ENCODE measurements around the gene STOML1. TPM values are rescaled to one million over a fixed set of nuclear protein-coding genes. Genes with fewer than 3 reads are reported as not detected.

Gene STOML1
- polyA plus RNA-seq, 6 donors from 2014 or later: 8.6 to 18.4 (median 9.9) TPM

DNA sequence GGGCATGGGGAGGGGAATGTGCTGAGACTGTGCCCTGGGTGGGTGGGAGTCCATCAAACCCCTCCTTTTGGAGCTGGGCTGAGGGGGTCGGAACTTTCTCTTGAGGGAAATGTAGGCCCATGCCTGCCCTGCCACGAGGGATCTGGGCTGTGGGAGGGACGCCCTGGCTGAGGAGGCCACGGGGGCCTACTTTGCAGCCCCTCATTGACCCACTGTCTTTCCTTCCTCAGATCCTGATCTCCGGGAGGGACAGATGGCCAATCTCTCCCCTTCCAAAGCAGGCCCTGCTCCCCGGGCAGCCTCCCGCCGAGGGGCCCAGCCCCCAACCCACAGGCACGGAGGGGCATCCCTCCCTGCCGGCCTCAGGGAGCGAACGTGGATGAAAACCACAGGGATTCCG lies 40.5 kb downstream of the STOML1 start:
- Mint-ChIP-seq H3K27me3 (peaks cover 0 to 31% (median 9%) of the 10 kb centered on the region in 3 donors), H3K4me1 (peaks cover 8 to 10% (median 10%) of the 10 kb centered on the region in 3 donors), H3K9me3 (no peaks in the 10 kb centered on the region), H3K36me3 (no peaks in the 10 kb centered on the region), H3K27ac (peak overlapping the region in 1 of 6 donors; percentile 57), H3K4me3 (no peak overlapping the region)
- ATAC-seq (ENCODE audit: low read depth in 2 of 2) (no peak), DNase-seq (no peak)

DNA sequence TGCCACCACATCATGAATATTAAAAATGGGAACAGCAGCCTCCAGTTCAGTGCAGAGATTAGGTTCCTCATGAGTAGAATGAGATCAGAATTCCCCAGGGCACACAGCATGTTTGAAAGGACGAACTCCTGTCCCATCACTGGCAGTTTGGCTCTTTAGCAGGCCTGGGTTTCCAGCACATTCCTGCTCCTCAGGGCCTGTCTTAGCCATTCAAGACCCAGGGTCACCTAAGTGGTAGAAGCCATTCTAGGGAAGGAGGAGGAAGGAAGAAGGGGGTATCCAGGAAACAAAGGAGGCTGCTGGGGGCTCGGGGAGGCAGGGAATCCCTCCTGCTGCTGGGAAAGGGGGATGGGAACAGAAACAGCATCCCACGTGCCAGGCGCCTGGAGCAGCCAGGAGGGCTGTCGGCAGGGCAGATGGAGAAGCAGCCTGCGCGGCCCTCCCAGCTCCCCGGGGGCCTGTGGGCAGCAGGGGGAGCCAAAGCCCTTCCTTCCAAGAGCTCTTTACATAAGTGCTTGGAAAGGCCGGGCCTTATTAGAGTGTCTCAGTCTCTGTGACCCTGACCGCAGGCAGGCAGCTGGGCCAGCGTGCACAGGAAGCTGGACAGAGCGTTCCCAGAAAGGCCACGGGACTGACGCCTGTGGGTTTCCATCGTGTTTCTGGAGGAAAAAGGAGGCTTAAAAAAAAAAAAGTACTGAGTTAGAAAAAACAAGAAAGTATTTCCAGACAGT lies 41.1 kb downstream of the STOML1 start:
- Mint-ChIP-seq H3K36me3 (no peaks in the 10 kb centered on the region), H3K4me1 (peaks cover 10 to 12% (median 12%) of the 10 kb centered on the region in 3 donors), H3K27ac (peak overlapping the region in 2 of 6 donors; percentile 57 to 73), H3K27me3 (peaks cover 0 to 25% (median 9%) of the 10 kb centered on the region in 3 donors), H3K4me3 (peak overlapping the region in 1 of 8 donors; percentile 32), H3K9me3 (no peaks in the 10 kb centered on the region)
- ATAC-seq (ENCODE audit: low read depth in 2 of 2) (peak; percentile 65 to 79), DNase-seq (peak; percentile 37)

DNA sequence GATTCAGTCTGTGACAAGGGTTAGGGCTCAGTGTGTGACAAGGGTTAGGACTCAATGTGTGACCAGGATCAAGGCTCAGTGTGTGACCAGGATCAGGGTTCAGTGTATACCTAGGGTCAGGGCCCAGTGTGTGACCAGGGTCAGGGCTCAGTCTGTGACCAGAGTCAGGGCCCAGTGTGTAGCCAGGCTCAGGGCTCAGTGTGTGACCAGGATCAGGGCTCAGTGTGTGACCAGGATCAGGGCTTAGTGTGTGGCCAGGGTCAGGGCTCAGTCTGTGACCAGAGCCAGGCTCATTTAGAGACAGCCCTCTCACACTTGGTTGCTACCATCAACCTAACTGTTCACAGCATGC lies 41.6 kb downstream of the STOML1 start:
- H3K27ac Mint-ChIP-seq: peak overlapping the region in 1 of 6 donors; percentile 57
- ATAC-seq (ENCODE audit: low read depth in 2 of 2): no peak
- no peaks in the 10 kb centered on the region for H3K9me3 Mint-ChIP-seq
- H3K4me1 Mint-ChIP-seq: peaks cover 10 to 15% (median 14%) of the 10 kb centered on the region in 3 donors
- H3K4me3 Mint-ChIP-seq: peak overlapping the region in 1 of 8 donors; percentile 32
- peaks cover 0 to 20% (median 9%) of the 10 kb centered on the region in 3 donors for H3K27me3 Mint-ChIP-seq
- no peaks in the 10 kb centered on the region for H3K36me3 Mint-ChIP-seq
- DNase-seq: no peak

DNA sequence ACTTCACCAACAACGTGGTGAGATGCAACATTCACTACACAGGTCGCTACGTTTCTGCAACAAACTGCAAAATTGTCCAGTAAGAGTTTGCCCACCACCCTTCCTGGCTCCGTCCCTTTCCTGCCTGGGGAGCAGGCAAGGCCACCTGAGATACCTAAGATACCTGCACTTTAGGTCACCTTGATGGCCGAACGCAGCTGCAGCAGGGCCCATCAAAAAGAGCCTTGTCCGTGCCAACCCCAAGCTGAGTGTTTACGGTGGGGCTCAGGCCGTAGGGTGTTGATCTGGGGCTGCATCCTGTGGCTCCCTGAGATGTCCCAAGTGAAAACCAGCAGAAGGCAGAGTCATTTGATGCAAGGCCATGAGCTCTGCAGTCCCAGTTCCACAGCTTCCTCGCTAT lies 42.6 kb downstream of the STOML1 start:
- Mint-ChIP-seq H3K4me3 (no peak overlapping the region), H3K27ac (peak overlapping the region in 1 of 6 donors; percentile 77), H3K27me3 (peaks cover 0 to 13% (median 9%) of the 10 kb centered on the region in 3 donors), H3K4me1 (peaks cover 10 to 15% (median 14%) of the 10 kb centered on the region in 3 donors), H3K9me3 (no peaks in the 10 kb centered on the region), H3K36me3 (no peaks in the 10 kb centered on the region)
- DNase-seq (no peak), ATAC-seq (ENCODE audit: low read depth in 2 of 2) (no peak)

DNA sequence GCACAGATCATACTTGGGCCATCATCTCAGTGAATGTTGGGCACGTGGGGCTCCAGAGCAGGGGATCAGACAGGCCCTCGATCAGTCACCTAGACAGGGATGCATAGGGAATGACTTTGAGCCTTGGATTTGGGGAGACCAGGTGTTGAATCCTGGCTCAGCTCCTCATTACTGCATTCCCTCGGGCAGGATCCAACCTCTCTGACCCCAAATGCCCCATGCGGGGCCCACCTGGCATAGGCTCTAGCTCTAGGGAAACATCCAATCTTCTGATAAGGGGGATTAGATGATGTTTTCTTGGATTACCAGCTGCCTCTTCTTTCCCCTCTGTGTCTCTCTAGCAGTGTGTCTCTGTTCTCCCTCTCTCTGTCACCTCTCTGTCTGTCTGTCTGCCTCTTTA lies 43.1 kb downstream of the STOML1 start:
- Mint-ChIP-seq H3K9me3 (no peaks in the 10 kb centered on the region), H3K36me3 (no peaks in the 10 kb centered on the region), H3K4me1 (peaks cover 10 to 15% (median 14%) of the 10 kb centered on the region in 3 donors), H3K27ac (no peak overlapping the region), H3K27me3 (peaks cover 0 to 8% (median 4%) of the 10 kb centered on the region in 3 donors), H3K4me3 (no peak overlapping the region)
- DNase-seq (no peak), ATAC-seq (ENCODE audit: low read depth in 2 of 2) (no peak)

DNA sequence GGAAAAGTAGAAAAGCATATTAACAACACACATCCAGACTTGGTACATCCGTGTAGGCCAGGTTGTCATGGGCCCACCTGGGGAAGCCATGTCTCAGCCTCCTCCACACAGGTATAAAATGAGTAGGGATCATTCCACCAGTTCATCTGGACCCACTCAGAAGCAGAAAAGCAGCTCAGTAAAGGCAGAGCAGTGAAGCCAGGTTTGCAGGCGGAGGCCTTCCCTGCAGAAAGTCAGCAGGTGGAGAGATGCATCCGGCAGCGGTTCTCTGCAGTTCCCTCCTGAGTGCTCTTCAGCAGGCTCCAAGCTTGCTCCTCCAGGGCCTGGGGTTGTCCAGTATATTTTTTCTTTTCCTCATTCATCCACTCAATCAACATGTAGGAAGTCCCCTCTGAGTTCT lies 43.7 kb downstream of the STOML1 start:
- Mint-ChIP-seq H3K36me3 (no peaks in the 10 kb centered on the region), H3K4me3 (no peak overlapping the region), H3K27ac (peak overlapping the region in 1 of 6 donors; percentile 54), H3K9me3 (no peaks in the 10 kb centered on the region), H3K4me1 (peaks cover 10 to 15% (median 14%) of the 10 kb centered on the region in 3 donors), H3K27me3 (peaks cover 0 to 6% (median 0%) of the 10 kb centered on the region in 3 donors)
- ATAC-seq (ENCODE audit: low read depth in 2 of 2): no peak
- no peak for DNase-seq

DNA sequence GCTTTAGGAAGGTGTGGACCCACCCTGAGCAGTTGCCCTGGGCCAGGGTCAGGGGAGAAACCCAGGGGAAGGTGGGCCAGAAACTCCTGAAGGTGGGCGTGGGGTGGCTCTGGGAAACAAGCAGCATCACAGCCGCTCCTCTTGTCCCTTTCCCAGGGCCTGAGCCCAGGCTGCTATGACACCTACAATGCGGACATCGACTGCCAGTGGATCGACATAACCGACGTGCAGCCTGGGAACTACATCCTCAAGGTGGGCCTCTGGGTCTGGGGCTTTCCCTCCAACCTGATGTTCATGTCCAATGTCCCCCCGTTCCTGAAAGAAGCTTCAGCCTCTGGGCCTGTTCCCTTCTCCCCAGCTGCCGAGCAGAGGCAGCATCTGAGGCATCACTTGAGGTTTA lies 44.4 kb downstream of the STOML1 start:
- Mint-ChIP-seq H3K4me1 (peaks cover 10 to 15% (median 14%) of the 10 kb centered on the region in 3 donors), H3K27ac (peak overlapping the region in 1 of 6 donors; percentile 26), H3K27me3 (peaks cover 0 to 6% (median 2%) of the 10 kb centered on the region in 3 donors), H3K36me3 (no peaks in the 10 kb centered on the region), H3K9me3 (no peaks in the 10 kb centered on the region), H3K4me3 (peak overlapping the region in 2 of 8 donors; percentile 18 to 19)
- ATAC-seq (ENCODE audit: low read depth in 2 of 2) (no peak), DNase-seq (no peak)

DNA sequence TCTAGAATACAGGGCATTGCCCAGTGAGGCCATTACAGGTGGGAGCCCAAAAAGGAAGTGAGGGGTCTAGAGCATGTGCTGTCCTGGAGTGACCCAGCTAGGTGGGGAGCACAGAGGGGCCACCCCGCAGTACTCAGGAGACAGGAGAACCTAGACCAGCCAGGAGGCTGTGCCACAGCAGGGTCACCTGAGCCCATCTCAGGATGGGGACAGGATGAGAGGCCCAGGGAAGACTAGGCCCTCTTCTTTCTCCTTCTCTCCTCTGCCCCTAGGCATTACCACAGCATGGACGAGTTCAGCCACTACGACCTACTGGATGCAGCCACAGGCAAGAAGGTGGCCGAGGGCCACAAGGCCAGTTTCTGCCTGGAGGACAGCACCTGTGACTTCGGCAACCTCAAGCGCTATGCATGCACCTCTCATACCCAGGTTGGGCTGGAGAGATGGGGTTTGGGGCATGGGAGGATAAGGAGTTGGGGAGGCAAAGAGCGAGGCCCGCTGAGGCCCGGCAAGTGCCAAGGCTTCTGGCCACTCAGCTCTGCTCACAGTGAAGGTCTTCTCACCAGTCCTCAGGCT lies 45.2 kb downstream of the STOML1 start:
- Mint-ChIP-seq H3K4me1 (peaks cover 10 to 18% (median 16%) of the 10 kb centered on the region in 3 donors), H3K9me3 (no peaks in the 10 kb centered on the region), H3K4me3 (no peak overlapping the region), H3K36me3 (no peaks in the 10 kb centered on the region), H3K27ac (no peak overlapping the region), H3K27me3 (peaks cover 0 to 8% (median 6%) of the 10 kb centered on the region in 3 donors)
- ATAC-seq (ENCODE audit: low read depth in 2 of 2): no peak
- no peak for DNase-seq

DNA sequence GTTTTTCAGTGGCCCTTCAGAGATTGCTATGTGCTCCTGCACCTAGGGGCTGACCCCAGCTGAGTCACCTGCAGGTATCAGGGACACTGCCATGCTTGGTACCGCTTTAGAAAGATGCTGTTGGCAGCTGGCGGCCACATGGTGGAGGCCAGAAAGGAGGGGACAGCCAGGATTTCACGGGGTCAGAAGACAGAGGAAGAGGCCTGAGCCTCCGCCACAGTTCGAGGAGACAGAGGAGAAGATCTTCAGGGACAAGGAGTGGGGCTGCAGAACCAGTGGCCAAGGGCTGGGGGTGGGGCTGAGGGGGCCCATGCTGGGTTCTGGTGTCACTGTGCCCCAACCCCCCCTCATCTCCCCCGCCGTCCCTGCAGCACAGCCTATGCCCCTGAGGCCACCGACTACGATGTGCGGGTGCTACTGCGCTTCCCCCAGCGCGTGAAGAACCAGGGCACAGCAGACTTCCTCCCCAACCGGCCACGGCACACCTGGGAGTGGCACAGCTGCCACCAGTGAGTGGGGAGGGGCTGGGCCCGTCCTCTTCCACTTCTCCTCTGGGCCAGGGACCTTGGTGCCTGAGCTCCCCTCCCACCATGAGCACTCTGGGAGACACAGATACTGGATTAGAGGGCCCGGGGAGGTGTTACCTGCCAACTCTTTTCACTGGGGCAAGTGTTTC lies 45.9 kb downstream of the STOML1 start:
- H3K27me3 Mint-ChIP-seq: peaks cover 0 to 8% (median 6%) of the 10 kb centered on the region in 3 donors
- DNase-seq: no peak
- no peak overlapping the region for H3K4me3 Mint-ChIP-seq
- H3K36me3 Mint-ChIP-seq: no peaks in the 10 kb centered on the region
- H3K9me3 Mint-ChIP-seq: no peaks in the 10 kb centered on the region
- peaks cover 8 to 18% (median 17%) of the 10 kb centered on the region in 3 donors for H3K4me1 Mint-ChIP-seq
- peak overlapping the region in 1 of 6 donors; percentile 37 for H3K27ac Mint-ChIP-seq
- ATAC-seq (ENCODE audit: low read depth in 2 of 2): peak in 1 of 2 donors; percentile 50

DNA sequence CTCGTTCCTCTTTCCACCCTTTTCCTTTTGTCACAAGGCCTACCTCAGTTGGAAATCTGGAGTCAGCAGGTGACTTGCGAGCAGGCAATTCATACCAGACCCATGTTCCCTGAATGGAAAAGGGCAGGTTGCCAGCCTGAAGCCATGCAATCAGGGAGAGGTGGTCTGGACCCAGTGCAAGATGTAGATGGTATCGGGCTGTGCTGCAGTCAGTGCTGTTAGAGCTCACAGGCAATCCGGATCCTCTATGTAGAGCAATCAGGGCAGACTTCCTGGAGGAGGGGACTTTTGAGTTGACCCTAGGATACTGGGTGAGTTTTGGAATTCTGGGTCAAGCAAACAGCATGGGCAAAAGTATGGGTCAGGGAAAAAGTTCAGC lies 47.0 kb downstream of the STOML1 start:
- H3K4me3 Mint-ChIP-seq: peak overlapping the region in 1 of 8 donors; percentile 7
- ATAC-seq (ENCODE audit: low read depth in 2 of 2) (no peak), DNase-seq (no peak)
- no peaks in the 10 kb centered on the region for H3K36me3 Mint-ChIP-seq
- no peaks in the 10 kb centered on the region for H3K9me3 Mint-ChIP-seq
- peaks cover 0 to 8% (median 6%) of the 10 kb centered on the region in 3 donors for H3K27me3 Mint-ChIP-seq
- H3K4me1 Mint-ChIP-seq: peaks cover 0 to 13% (median 11%) of the 10 kb centered on the region in 3 donors
- no peak overlapping the region for H3K27ac Mint-ChIP-seq

DNA sequence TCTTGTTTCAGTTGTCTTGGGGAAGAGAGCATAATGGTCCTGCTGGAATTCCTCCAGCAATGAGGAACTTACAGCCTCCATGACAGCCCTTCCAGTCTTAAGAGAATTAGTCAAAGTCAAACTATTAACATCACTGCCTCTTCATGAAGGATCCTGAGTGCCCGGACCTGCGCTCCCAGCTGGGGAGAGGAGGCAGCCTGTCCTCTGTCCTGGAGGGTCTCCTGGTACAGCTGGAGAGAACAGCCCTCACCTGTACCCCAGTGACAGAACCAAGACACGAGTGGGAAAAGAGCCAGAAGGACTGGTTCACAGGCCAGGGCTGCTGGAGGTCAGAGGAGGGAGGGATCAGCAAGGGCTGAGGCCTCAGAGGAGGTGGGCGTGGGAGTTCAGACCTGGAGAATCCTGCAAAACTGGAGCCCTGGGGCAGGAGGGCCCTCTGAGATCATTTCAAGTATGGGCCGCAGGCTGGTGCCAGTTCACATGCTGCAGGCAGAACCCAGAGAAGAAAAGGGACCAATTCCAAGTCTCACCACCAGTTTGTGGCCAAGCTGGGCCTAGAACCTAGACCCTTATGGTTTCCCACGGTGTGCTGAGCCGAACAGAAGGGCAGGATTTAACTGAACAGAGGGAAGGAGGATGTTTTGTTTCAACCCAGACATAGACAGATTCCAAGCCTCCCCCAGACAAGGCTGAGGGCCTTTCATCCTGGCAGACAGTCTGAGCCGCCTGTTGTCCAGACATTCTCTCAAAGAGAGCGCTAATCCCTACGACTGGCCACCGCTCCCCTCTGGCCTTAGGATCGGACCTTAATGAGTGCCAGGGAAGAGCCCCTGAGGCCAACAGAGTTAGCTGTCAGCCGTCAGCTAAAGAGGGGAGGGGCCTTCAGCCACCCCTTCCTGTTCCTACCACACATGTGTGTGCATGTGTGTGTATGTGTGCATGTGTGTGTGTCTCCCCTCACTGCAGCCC lies 47.6 kb downstream of the STOML1 start:
- peaks cover 0 to 13% (median 11%) of the 10 kb centered on the region in 3 donors for H3K4me1 Mint-ChIP-seq
- H3K36me3 Mint-ChIP-seq: no peaks in the 10 kb centered on the region
- ATAC-seq (ENCODE audit: low read depth in 2 of 2) (no peak), DNase-seq (no peak)
- H3K4me3 Mint-ChIP-seq: no peak overlapping the region
- no peaks in the 10 kb centered on the region for H3K9me3 Mint-ChIP-seq
- peak overlapping the region in 1 of 6 donors; percentile 45 for H3K27ac Mint-ChIP-seq
- peaks cover 0 to 8% (median 4%) of the 10 kb centered on the region in 3 donors for H3K27me3 Mint-ChIP-seq

DNA sequence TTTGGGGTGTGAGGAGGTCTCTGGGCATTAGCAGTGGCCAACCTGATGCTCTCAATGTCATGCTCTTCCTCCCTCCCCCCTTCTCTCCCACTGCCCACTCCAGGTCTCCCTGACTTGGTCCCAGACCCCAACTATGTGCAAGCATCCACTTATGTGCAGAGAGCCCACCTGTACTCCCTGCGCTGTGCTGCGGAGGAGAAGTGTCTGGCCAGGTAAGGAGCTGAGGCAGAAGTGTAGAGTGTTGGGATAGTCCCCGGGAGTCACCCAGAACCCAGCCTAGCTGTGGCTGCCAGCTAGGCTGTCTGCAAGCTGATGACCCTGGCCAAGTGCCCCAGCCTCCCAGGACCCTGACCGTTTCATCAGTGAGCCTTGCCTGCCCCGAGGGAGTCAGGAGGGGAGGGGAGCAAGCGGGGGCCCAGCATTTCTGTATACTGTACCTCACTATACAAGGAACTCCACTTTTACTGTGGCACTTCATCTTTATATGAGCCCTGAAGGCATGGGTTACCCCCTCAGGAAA lies 49.3 kb downstream of the STOML1 start:
- Mint-ChIP-seq H3K4me1 (peaks cover 0 to 13% (median 11%) of the 10 kb centered on the region in 3 donors), H3K27me3 (peaks cover 0 to 8% (median 0%) of the 10 kb centered on the region in 3 donors), H3K27ac (no peak overlapping the region), H3K9me3 (no peaks in the 10 kb centered on the region), H3K36me3 (no peaks in the 10 kb centered on the region), H3K4me3 (peak overlapping the region in 1 of 8 donors; percentile 21)
- DNase-seq (no peak), ATAC-seq (ENCODE audit: low read depth in 2 of 2) (no peak)
